Ramos (cell line): ENCODE measurements around the gene ARHGAP18.

Source experiments
- in situ Hi-C: fragments of 300-500 bp; cut with MboI; formaldehyde crosslinking; loops from one replicate; pipeline ENCODE4 v1.14.3; 2022; ENCODE audit warnings: low sequenced_read_pairs; ENCODE audit not compliant: unreplicated experiment

The ARHGAP18 gene

DNA sequence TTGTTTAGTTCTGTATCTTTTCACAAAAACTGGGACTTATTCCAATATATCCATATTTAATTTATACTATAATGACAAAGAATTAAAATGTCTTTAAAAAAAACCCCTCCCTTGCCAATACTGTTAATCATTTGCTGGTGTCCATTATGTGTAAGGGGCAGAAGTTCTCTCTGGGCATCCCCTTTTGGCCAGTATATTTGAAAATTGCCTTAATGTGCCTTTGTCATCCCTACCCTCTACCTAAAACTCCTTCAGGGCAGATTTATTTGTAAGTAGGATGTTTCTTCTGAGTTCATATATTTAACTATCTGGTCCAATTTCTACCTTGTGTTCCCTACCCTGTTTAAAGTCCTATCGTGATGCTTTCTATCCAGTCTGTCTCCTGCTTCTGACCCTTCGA lies 62.9 kb downstream of the ARHGAP18 start:
- in situ Hi-C loops, result no loop called here

DNA sequence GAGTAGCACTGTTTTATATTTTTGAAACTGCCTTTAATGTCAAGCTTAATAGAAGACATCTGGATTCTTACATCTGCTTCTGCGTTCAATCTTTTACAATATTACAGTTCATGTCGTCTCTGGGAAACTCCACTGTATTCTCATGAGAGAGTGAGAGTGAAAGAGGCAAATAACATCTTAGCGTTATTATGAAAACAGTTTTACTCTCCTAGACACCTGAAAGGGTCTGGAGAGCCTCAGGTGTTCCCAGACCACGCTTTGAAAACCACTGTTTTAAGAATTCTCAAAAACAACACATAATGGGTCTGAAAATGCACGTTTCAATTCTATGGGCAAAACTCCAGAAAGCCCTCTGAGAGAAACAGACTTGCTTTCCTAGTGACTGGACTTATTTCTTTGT lies 63.3 kb downstream of the ARHGAP18 start:
- in situ Hi-C loops, result no loop called here

GRCh38 chr6:129645830-129646579 lies 64.0 kb downstream of the ARHGAP18 start:
- in situ Hi-C loops, result no loop called here

GRCh38 chr6:129645106-129645829 lies 64.7 kb downstream of the ARHGAP18 start:
- in situ Hi-C loops, result no loop called here

DNA sequence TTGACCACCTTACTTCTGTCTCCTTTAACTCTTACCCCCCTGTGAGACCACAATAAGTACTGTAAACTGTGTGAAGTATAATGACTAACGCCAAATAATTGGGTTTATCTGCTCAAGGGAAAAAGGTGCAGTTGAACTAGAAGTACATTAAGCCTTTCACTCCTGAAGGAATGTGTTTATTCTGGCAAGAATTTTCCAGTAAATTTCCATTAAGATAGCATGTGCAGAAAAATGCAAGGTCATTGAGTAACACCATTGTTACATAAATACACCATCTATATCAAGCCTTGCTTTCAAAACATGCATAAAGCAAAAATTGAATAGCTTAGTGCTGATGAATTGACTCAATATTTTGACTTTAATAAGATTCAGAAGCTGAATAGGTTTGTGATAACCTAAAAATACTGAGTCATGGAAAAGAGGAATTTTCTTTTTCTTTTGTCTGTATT lies 65.4 kb downstream of the ARHGAP18 start:
- in situ Hi-C loops, result no loop called here

DNA sequence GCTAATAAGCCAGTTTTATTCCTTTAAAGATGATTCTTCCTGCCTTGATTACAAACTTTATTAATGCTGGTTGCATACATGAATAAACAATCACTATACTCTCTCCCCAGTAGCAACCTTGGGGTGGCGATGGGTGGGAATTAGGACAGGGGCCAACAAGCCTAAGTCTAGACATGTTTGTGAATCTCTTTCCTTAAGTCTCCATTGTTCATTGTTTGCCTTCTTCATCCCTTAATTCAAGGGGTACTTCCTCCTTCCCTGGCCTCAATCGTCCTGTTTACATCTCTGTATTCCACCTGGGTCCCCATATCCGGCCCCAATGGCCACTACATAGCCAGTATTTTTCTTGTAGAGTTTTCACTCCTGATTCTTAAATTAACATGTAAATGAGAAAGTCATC lies 66.0 kb downstream of the ARHGAP18 start:
- in situ Hi-C loops, result no loop called here

DNA sequence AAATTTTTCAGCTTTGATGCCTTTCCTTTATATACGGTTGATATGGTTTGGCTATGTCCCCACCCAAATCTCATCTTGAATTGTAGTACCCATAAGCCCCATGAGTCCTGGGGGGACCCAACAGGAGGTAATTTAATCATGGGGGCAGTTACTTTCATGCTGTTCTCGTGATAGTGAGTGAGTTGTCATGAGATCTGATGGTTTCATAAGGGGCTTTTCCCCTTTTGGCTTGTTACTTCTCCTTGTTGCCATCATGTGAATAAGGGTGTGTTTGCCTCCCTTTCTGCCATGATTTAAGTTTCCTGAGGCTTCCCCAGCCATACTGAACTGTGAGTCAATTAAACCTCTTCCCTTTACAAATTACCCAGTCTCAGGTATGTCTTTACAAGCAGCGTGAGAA lies 66.8 kb downstream of the ARHGAP18 start:
- in situ Hi-C loops, result no loop called here

DNA sequence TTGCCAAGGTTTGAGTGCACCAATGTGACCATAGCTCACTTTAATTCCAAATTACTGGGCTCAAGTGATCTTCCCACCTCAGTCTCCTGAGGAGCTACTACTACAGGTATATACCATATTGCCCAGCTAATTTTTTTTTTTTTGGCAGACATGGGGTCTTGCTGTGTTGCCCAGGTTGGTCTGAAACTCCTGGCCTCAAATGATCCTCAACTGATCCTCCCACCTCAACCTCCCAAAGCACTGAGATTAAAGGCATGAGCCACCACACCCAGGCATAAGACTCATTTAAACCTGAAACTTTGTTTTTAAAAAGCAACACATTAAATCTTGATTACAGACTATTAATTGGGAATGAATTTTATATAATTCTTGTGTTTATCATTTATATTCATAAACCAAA lies 67.7 kb downstream of the ARHGAP18 start:
- in situ Hi-C loops, result no loop called here

DNA sequence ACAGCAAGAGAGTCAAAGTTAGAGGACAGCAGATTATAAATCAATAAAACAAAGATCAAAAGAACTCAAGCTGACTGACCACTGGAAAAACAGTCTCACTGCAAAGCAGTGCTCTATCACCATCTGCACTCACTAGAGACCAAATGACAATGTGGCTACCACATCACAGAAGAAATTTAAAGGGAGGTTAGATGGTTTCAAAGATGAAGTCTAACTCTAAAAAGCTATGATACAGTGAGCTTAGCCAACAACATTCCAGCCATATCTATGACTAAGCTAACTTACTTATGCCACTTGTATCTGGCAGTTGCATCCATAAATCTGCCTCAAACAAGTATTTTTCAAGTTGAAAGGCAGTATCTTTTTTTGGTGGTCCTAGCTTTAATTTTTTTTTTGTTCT lies 68.6 kb downstream of the ARHGAP18 start:
- in situ Hi-C loops, result no loop called here

DNA sequence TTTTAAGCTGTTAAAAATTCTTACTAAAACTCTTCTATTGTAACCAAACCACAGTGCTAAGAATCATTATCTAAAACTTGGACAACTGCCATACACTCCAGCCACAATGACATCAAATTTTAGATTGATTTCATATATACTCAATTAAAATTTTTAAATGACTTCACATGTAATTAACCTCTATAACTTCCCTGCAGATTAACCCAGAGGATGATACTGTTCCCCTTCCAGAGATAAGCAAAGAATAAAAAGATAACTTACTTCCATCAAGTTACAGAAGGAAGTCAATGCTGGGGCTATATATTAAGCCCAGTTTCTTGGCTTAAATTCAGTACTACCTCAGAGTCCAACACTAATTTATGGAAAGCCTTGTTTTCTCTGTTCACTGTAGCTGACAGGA lies 71.3 kb downstream of the ARHGAP18 start:
- in situ Hi-C loops, result no loop called here

- in situ Hi-C loops, result no loop called here
Measured at GRCh38 chr6:129638055-129638684, 71.8 kb downstream of the ARHGAP18 start.

DNA sequence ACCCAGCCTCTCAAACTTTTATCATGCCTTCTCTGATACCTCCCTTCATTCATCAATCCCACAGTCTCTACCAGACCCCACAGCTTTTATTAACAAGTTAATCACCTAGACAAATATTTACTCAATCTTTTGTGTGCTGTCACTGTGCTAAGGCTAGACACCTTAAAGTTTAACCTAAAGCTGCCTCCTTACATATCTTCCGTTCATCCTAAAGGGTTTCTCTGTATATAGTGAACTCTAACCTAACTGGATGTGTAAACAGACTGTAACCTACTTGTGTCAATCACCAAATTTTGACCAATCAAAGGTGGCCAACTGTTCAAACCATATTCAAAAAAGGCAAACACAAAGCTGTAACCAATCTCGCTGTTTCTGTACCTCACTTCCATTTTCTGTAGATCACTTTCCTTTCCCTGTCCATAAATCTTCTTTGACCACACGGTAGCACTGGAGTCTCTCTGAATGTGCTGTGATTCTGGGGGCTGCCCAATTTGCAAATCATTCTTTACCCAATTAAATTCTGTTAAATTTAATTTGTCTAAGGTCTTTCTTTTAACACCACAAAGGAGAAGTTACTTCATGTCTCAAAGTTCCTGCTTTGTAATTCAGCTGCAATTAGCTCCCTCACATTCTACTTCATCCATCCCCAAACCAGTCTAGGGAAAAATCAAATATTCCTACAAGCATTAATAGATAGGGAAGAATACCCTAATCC lies 72.5 kb downstream of the ARHGAP18 start:
- in situ Hi-C loops, result no loop called here

DNA sequence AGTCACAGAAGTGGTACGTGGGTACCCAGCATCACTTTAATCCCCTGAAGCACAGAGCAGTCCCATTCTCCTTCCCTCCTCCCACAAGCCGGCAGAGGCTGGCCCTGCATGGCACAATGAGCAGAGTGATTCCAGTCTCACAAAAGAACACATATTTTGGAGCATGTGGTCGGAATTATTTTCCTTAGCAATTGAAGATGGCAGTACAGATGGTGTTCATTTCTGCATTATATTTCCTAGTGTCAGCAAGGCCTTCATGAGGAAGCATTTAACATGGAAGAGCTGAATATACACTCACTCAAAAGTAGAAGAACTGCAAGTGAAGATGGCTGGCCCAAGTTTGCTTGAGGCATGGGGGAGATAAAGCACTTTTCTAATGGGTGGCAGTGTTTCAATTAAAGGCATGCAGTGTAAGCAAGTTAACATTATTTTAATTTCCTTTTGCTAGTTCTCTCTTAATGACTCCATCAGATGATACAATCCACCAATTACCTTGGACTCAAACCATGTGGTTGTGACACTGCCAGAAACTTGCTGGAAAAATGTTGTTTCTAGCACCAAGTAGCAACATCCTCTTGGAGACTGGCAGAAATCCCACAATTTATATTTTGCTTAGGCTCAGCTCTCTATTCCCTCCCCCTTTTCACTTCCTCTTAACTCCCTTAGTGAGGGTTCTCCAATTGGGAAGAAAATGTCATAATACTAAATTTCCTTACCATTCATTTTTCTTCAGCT lies 74.4 kb downstream of the ARHGAP18 start:
- in situ Hi-C loops, result no loop called here

- in situ Hi-C loops, result no loop called here
Measured at GRCh38 chr6:129634411-129635230, 75.4 kb downstream of the ARHGAP18 start.

DNA sequence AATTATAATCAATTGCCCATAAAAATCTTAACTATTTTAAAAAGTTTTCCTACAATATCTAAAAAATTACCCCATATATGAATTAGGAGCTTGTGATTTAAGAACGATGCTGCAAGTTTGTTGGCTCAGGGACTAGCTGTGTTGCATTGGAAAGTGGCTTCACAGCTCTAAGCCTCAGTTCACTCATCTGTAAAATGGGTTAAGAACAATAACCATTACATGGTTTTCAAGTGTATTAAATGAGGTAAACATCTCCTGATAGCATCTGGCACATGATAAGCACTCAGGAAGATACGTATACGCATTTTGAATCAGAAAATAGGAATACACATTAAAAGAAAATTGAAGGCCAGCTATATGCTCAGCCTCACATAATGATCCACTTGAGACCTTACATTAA lies 76.4 kb downstream of the ARHGAP18 start:
- in situ Hi-C loops, result no loop called here

DNA sequence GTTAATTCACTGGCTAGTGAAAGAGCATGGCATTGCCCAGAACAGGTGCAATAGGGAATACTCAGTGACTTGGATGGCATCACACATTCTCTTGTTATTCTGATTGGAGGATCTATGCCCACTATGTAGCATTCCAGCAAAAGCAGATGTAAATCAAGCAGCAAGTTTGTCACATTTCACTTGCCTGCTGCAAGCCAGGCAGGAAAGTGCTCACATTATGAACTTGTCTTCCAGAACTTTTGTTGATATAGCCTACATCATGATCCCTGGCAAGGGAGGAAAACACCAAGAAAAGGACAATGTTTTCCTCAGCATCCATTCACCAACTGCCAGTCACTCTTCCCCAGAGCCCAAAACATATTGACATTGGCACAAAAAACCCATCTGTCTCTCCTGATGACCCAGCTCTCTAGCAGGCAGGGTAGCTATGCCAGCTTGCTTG lies 77.8 kb downstream of the ARHGAP18 start:
- in situ Hi-C loops, result no loop called here

DNA sequence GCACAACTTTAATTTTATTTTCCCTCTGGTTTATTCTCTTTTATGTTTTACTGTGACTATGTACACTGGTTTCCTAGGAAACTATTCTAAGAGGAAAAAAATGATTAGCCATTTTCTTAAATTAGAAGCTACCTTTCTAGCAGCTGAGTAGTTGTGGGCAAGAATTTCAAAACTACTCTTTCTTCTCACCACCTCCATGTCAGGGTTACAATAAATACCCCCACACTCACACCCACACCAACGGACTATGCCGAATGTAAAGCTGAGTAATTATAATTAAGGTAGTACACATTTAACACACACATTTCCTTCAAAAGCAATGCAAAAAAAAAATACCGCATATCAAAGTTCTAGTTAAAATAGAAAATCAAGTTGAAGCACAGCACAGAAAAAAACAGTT lies 78.9 kb downstream of the ARHGAP18 start:
- in situ Hi-C loops, result no loop called here

DNA sequence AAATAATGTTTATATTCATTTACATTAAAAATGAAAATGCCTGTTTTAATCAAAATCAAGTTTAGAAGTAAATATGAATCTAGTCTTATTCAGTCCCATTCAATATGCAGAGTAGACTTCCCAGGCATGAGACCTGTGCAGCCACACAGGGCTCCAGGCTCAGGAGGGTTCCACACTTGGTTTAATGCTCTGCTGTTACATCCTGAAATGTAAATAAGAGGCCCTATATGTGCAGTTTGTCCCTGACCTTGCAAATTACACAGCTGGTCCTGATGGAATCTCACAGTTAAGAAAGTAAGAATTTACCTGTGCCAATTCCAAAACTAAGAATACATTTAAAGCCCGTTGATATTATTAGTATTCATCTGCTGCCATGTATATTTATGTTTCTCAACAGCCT lies 79.4 kb downstream of the ARHGAP18 start:
- in situ Hi-C loops, result no loop called here

GRCh38 chr6:129628101-129628815 lies 81.7 kb downstream of the ARHGAP18 start:
- in situ Hi-C loops, result no loop called here
